GM12878 (cell line): ENCODE measurements around the gene GFRA1. TPM values are rescaled to one million over a fixed set of nuclear protein-coding genes. Genes with fewer than 3 reads are reported as not detected.

ENCODE experiments used
- ATAC-seq: fragments of 200-7000 bp; cut with Tn5 transposase; 3 replicates; pipeline ENCODE4 v1.9.1; 2020; ENCODE audit warnings: mild to moderate bottlenecking, moderate library complexity
- BruUV-seq: library from RNA; stranded (reverse); fragments of 400-500 nt; replicated peaks from 2 replicates; lab custom pipeline; 2021; lab: Mats Ljungman, UMichigan
- CTCF ChIA-PET: fragments of 300-600 bp; sonication (Branson Sonifier 250); formaldehyde crosslinking; extraction: SDS; loops from one replicate; lab custom pipeline; 2021; ENCODE audit warnings: inconsistent platforms; lab: Yijun Ruan, JAX
- POLR2A ChIA-PET: fragments of 350-600 bp; formaldehyde crosslinking; extraction: SDS; loops from one replicate; lab custom pipeline; 2021; ENCODE audit warnings: inconsistent platforms; lab: Charles Lee
- RAD21 ChIA-PET: fragments of 300-600 bp; sonication (Branson Sonifier 250); formaldehyde crosslinking; loops from one replicate; lab custom pipeline; 2023; ENCODE audit warnings: antibody characterized with exemption; ENCODE audit not compliant: unreplicated experiment; lab: Charles Lee
- SMC1A ChIA-PET: fragments of 300-600 bp; sonication (Branson Sonifier 250); formaldehyde crosslinking; loops from one replicate; lab custom pipeline; 2023; ENCODE audit not compliant: unreplicated experiment, uncharacterized antibody; lab: Charles Lee
- DNase-seq: peaks from one replicate; pipeline ENCODE4 v3.0.0-alpha.2; 2011; ENCODE audit warnings: low read depth, low spot score
- FAIRE-seq: peaks from 3 replicates; lab custom pipeline; 2011; peaks lifted over from hg19 to GRCh38; lab: Jason Lieb, UNC
- H2AFZ ChIP-seq: 2 replicates; pipeline ENCODE4 v1.6.0; 2011; ENCODE audit warnings: low read depth, low read length, control low read depth; ENCODE audit not compliant: control insufficient read depth
- H3K27ac ChIP-seq: 2 replicates; pipeline ENCODE4 v1.5.1; 2011; ENCODE audit warnings: control low read depth; ENCODE audit not compliant: control insufficient read depth, insufficient read depth
- H3K27me3 ChIP-seq, 2 experiments: replicated peaks in 1 of 2; 2 replicates each; pipeline versions ENCODE4 v1.6.0 to v1.6.1; 2011; ENCODE audit warnings: low read length in 1 of 2; ENCODE audit not compliant: control insufficient read depth in 2 of 2, insufficient read depth in 2 of 2
- H3K36me3 ChIP-seq, 2 experiments: 2 replicates each; pipeline ENCODE4 v1.5.1; 2011; ENCODE audit warnings: low read length in 1 of 2; ENCODE audit not compliant: control insufficient read depth in 2 of 2, insufficient read depth in 2 of 2
- H3K4me1 ChIP-seq: 2 replicates; pipeline ENCODE4 v1.6.1; 2011; ENCODE audit warnings: mild to moderate bottlenecking, low read length, moderate library complexity, mixed read lengths; ENCODE audit not compliant: control insufficient read depth, insufficient read depth
- H3K4me2 ChIP-seq: 2 replicates; pipeline ENCODE4 v1.6.0; 2011; ENCODE audit warnings: control low read depth; ENCODE audit not compliant: control insufficient read depth, insufficient read depth
- H3K4me3 ChIP-seq: fragments of 200-600 bp; sonication (generic); 2 replicates; pipeline ENCODE4 v1.5.1; 2016
- H3K79me2 ChIP-seq: 2 replicates; pipeline ENCODE4 v1.6.0; 2011; ENCODE audit warnings: low read length; ENCODE audit not compliant: control insufficient read depth, insufficient read depth
- H3K9ac ChIP-seq: 2 replicates; pipeline ENCODE4 v1.8.0; 2011; ENCODE audit warnings: low read length, control low read depth, mixed read lengths; ENCODE audit not compliant: control insufficient read depth, insufficient read depth
- H3K9me3 ChIP-seq: replicated peaks from 3 replicates; pipeline ENCODE4 v1.5.1; 2011; ENCODE audit warnings: mild to moderate bottlenecking, low read length; ENCODE audit not compliant: control insufficient read depth, insufficient read depth
- H4K20me1 ChIP-seq: 2 replicates; pipeline ENCODE4 v1.6.0; 2011; ENCODE audit not compliant: control insufficient read depth, insufficient read depth
- CHD4 ChIP-seq: fragments of 200-600 bp; sonication (generic); IDR thresholded peaks from 2 replicates; pipeline ENCODE4 v1.6.1; 2016; ENCODE audit warnings: mild to moderate bottlenecking
- MTA2 ChIP-seq: fragments of 450-650 bp; IDR thresholded peaks from 2 replicates; pipeline ENCODE4 v1.6.1; 2016; ENCODE audit warnings: low read depth, mild to moderate bottlenecking, moderate library complexity
- MYB ChIP-seq: fragments of 150-350 bp; IDR thresholded peaks from 2 replicates; pipeline ENCODE4 v1.6.1; 2014; ENCODE audit warnings: mild to moderate bottlenecking, low read depth, low read length, borderline replicate concordance
- NR2F1 ChIP-seq: fragments of 450-650 bp; conservative IDR thresholded peaks from 2 replicates; pipeline ENCODE4 v1.6.1; 2017; ENCODE audit warnings: mild to moderate bottlenecking
- PBX3 ChIP-seq: IDR thresholded peaks from 2 replicates; pipeline ENCODE4 v1.6.1; 2011; ENCODE audit warnings: mild to moderate bottlenecking, low read depth, low read length, moderate library complexity; ENCODE audit not compliant: insufficient replicate concordance
- SMC3 ChIP-seq: IDR thresholded peaks from 2 replicates; pipeline ENCODE4 v1.6.1; 2011; ENCODE audit warnings: low read length, improper control_type of control experiment, borderline replicate concordance
- in situ Hi-C: fragments of 300-500 bp; cut with MboI; formaldehyde crosslinking; loops from 9 replicates; pipeline ENCODE4 v1.14.3; 2018; ENCODE audit warnings: mixed read lengths
- intact Hi-C: fragments of 100-400 bp; cut with micrococcal nuclease; formaldehyde crosslinking; loops from one replicate; pipeline ENCODE4 v1.14.2; 2022; ENCODE audit not compliant: unreplicated experiment
- polyA plus RNA-seq, 11 experiments: library from polyadenylated mRNA; depleted of rRNA in 4 of 11; unstranded in 6 of 11; stranded (reverse) in 5 of 11; fragments of >200 nt; fragmentation: Nextera tagmentation in 4 of 11; fragmentation: Illumina TruSeq in 1 of 11; extraction: Ambion mirVana in 4 of 11; extraction: Trizol in 1 of 11; gene quantifications; 1 replicate in 1 of 11; 2 replicates in 10 of 11; pipeline versions ENCODE4 v1.2.1 to v1.2.3, GENCODE V29; 2011 to 2016; ENCODE audit warnings: inconsistent platforms in 2 of 11, missing spikeins in 2 of 11, low read depth in 1 of 11
- total RNA-seq, 4 experiments: library from RNA; depleted of rRNA in 3 of 4; stranded (reverse); fragments of >200 nt in 3 of 4; fragmentation: Illumina TruSeq in 1 of 4; extraction: Trizol in 1 of 4; gene quantifications; 2 replicates each; pipeline versions ENCODE4 v1.2.1 to v1.2.3, GENCODE V29; 2013 to 2021
- TF ChIP-seq, protein P1 (sequence below), 3 experiments: IDR thresholded peaks in 2 of 3; conservative IDR thresholded peaks in 1 of 3; 2 replicates each; pipeline ENCODE4 v1.5.1; 2011; ENCODE audit warnings: low read depth in 3 of 3, low read length in 3 of 3, mild to moderate bottlenecking in 3 of 3, control low read depth in 2 of 3, moderate library complexity in 2 of 3, inconsistent platforms in 1 of 3, mixed read lengths in 1 of 3; ENCODE audit not compliant: control insufficient read depth in 2 of 3, insufficient read depth in 1 of 3; ENCODE audit errors: extremely low read depth in 1 of 3
- TF ChIP-seq, protein P2 (sequence below): fragments of 450-650 bp; IDR thresholded peaks from 2 replicates; pipeline ENCODE4 v1.6.1; 2016; ENCODE audit warnings: mild to moderate bottlenecking, moderate library complexity, borderline replicate concordance

GFRA1 gene
- total and polyA plus RNA-seq, 10 of the 15 experiments (the other 5 are each of a cell fraction or from before 2014, with no cell fraction given): 0.05 to 0.19 TPM; not detected in 8

- FAIRE-seq (no peak), ATAC-seq (no peak), DNase-seq (no peak)
- TF ChIP-seq PBX3: no peak
- no peak for TF ChIP-seq SMC3
- no peak for TF ChIP-seq CHD4
- TF ChIP-seq, protein P1, sequence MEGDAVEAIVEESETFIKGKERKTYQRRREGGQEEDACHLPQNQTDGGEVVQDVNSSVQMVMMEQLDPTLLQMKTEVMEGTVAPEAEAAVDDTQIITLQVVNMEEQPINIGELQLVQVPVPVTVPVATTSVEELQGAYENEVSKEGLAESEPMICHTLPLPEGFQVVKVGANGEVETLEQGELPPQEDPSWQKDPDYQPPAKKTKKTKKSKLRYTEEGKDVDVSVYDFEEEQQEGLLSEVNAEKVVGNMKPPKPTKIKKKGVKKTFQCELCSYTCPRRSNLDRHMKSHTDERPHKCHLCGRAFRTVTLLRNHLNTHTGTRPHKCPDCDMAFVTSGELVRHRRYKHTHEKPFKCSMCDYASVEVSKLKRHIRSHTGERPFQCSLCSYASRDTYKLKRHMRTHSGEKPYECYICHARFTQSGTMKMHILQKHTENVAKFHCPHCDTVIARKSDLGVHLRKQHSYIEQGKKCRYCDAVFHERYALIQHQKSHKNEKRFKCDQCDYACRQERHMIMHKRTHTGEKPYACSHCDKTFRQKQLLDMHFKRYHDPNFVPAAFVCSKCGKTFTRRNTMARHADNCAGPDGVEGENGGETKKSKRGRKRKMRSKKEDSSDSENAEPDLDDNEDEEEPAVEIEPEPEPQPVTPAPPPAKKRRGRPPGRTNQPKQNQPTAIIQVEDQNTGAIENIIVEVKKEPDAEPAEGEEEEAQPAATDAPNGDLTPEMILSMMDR (IDR thresholded peaks at IDR 0.05 in 2 of 3, conservative IDR thresholded peaks at IDR 0.05 in 1 of 3; ENCODE audit: control insufficient read depth in 2 of 3, extremely low read depth in 1 of 3, insufficient read depth in 1 of 3, low read depth in 3 of 3, low read length in 3 of 3): no peak
- no peak for TF ChIP-seq MYB
- TF ChIP-seq, protein P2, sequence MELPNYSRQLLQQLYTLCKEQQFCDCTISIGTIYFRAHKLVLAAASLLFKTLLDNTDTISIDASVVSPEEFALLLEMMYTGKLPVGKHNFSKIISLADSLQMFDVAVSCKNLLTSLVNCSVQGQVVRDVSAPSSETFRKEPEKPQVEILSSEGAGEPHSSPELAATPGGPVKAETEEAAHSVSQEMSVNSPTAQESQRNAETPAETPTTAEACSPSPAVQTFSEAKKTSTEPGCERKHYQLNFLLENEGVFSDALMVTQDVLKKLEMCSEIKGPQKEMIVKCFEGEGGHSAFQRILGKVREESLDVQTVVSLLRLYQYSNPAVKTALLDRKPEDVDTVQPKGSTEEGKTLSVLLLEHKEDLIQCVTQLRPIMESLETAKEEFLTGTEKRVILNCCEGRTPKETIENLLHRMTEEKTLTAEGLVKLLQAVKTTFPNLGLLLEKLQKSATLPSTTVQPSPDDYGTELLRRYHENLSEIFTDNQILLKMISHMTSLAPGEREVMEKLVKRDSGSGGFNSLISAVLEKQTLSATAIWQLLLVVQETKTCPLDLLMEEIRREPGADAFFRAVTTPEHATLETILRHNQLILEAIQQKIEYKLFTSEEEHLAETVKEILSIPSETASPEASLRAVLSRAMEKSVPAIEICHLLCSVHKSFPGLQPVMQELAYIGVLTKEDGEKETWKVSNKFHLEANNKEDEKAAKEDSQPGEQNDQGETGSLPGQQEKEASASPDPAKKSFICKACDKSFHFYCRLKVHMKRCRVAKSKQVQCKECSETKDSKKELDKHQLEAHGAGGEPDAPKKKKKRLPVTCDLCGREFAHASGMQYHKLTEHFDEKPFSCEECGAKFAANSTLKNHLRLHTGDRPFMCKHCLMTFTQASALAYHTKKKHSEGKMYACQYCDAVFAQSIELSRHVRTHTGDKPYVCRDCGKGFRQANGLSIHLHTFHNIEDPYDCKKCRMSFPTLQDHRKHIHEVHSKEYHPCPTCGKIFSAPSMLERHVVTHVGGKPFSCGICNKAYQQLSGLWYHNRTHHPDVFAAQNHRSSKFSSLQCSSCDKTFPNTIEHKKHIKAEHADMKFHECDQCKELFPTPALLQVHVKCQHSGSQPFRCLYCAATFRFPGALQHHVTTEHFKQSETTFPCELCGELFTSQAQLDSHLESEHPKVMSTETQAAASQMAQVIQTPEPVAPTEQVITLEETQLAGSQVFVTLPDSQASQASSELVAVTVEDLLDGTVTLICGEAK: no peak
- TF ChIP-seq NR2F1: no peak
- no peak for TF ChIP-seq MTA2
- ChIA-PET SMC1A (interaction anchor here (0.6 kb wide), 1 partner anchor 78 kb away, joined by 3 read pairs; no protein-coding TSS in a partner anchor), RAD21 (no interaction called here), CTCF (interaction anchor here (0.6 kb wide), 1 partner anchor 1518 kb away, joined by 3 read pairs; no protein-coding TSS in a partner anchor), POLR2A (no interaction called here)
- no peak overlapping the region for H3K27ac ChIP-seq
- H3K27me3 ChIP-seq: no peaks in the 10 kb centered on the region; a peak in 1 of 4 replicates
- no peaks in the 10 kb centered on the region for H4K20me1 ChIP-seq
- H3K79me2 ChIP-seq: no peaks in the 10 kb centered on the region
- H3K4me2 ChIP-seq: no peak overlapping the region
- H3K9me3 ChIP-seq: no peaks in the 10 kb centered on the region
- in situ Hi-C loops: no loop called here
- H3K4me3 ChIP-seq: no peak overlapping the region
- no peak overlapping the region for H3K9ac ChIP-seq
- H2AFZ ChIP-seq: no peak overlapping the region
- no peaks in the 10 kb centered on the region for H3K36me3 ChIP-seq
- intact Hi-C loops: no loop called here
- no peaks in the 10 kb centered on the region for H3K4me1 ChIP-seq
- no TSS peak for BruUV-seq
Observed at GRCh38 chr10:116151076-116151475, 121.9 kb downstream of the GFRA1 start.
